Activated CD4-positive, alpha-beta T cell treated with anti-CD3 and anti-CD28 coated beads for 4 hours (primary cell): ENCODE data around the gene AACS.

Experiments used
- DNase-seq, 2 donors: peaks; one replicate each; pipeline ENCODE4 v3.0.0-alpha.2; 2020

AACS gene

GRCh38 chr12:125159702-125160101 is 94.5 kb downstream of the AACS start:
- DNase-seq, result no peak

DNA sequence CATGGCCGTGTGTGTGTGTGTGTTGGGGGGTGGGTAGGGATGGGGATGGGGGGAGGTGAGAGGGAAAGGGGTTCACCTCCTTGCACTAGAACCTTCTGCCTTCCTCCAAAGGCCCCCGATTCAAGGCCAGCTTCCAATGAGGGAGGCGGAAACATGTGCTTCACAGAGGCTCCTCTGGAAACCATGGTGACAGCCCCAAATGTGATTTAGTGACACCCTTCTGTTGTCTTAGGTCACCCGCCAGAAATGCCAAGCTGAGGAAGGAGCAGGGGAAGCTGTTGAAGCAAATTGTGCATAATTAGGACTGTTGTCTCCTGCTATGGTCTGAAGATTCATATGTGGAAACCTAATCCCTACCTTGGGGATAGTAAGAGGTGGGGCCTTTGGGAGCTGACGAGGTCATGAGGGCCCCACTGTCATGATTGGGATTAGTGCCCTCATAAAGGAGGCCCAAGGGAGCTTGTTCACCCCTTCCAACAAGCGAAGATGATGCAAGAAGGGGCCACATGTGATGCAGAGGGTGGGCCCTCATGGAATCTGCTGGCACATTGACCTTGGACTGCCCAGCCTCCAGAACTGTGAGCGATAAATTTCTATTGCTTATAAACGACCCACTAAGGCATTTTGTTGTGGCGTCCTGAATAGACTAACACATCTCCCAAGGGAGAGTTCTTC is 95.2 kb downstream of the AACS start:
- DNase-seq, result no peak

- no peak for DNase-seq
Measured at GRCh38 chr12:125161712-125162022, 96.4 kb downstream of the AACS start.

DNA sequence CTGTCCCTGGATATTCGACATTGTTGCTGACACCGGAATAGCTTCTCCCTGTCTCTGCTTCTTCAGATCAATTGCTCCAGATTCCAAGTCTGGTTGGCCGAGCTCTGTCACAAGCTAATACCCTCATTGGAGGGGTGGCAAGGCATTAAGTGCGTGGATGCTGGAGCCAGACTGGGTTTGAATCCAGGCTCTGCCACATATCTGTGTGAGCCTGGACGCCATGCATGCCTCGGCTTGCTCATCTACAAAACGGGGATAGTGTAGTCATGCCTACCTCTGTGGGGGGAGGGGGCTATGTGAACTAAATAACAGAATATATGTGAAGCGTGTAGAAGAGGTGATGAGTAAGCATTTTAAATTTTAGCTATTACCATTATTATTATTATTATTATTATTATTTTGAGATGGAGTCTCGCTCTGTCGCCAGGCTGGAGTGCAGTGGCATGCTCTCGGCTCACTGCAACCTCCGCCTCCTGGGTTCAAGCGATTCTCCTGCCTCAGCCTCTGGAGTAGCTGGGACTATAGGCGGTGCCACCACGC is 97.3 kb downstream of the AACS start:
- DNase-seq, result no peak

- no peak for DNase-seq
Measured at GRCh38 chr12:125163148-125163547, 97.9 kb downstream of the AACS start.

DNA sequence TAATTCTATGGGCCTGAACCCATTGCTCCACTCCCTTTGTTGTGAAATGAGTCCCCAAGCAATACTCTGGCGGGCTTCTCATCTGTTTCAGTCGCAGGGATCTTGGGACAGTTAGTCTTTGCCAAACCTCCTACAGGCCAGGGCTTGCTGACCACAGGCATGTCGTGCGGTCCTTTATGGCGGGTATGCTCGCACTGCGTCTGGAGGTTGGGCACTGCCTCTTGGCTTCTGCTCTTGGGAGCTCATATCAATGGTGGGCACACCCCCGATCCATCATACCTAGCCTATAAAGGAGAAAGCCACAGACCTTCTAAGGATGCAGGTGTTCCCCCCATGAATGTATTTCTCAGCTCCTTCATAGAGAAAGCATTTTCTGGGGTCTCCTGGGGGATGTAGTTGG is 99.3 kb downstream of the AACS start:
- DNase-seq, result no peak

DNA sequence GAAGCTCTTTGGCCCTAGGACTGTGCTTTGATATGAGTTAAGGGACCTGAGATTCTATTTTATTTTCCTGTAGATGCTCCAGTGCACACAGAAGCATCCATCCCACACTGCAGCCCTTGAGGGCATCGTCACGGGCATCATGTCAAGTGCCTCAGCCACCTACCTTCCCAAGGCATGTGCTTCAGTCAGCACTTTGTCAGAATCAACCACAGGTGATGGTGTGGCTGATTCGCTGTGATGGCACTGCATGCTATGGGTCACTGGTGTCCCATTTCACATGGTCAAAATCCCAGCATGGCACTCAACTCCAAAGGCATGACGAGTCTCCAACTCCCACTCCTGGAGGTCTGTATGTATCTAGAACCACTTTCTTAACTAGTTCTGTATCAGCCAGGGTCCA is 100.8 kb downstream of the AACS start:
- DNase-seq, result no peak

GRCh38 chr12:125167658-125168057 is 102.4 kb downstream of the AACS start:
- DNase-seq, result no peak

- DNase-seq, result no peak
Measured at GRCh38 chr12:125169451-125169850, 104.2 kb downstream of the AACS start.

- DNase-seq, result no peak
Measured at GRCh38 chr12:125169870-125170269, 104.6 kb downstream of the AACS start.

DNA sequence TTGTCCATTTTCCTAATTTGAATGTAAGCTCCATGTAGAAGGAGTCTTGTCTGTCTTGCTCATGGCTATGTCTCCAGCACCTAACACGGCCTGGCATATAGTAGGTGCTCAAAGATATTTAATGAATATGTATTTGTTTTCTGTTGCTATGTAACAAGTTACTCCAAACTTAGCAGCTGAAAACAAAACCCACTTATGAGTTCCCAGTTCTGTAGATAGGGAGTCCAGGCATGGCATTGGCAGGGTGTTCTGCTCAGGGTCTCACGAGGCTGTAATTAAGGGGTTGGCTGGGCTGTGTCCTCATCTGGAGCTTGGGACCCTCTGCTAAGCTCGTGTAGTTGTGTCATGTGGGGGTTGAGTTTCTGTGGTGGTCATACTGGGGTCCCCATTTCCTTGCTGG is 106.0 kb downstream of the AACS start:
- DNase-seq, result no peak

GRCh38 chr12:125172231-125172850 is 107.1 kb downstream of the AACS start:
- no peak for DNase-seq

- DNase-seq, result no peak
Measured at GRCh38 chr12:125175576-125175975, 110.3 kb downstream of the AACS start.

DNA sequence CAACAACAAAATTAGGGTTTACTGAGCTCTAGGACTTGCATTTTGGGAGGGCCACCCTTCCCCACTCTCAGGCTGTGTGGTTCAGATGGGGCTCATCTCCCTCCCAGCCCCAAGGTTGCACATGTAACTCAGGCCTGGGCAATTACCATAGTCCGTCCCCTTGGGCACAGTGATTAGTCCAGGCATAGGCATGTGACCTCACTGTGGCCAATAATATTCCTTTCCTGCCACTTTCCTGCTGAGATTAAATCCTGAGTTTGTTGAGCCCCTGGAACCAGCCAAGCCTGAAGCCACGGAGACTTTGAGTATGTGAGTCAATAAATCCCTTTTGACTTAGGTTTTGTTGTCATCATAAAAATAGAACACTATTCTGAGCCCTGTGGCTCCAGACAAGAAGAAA is 113.0 kb downstream of the AACS start:
- no peak for DNase-seq

DNA sequence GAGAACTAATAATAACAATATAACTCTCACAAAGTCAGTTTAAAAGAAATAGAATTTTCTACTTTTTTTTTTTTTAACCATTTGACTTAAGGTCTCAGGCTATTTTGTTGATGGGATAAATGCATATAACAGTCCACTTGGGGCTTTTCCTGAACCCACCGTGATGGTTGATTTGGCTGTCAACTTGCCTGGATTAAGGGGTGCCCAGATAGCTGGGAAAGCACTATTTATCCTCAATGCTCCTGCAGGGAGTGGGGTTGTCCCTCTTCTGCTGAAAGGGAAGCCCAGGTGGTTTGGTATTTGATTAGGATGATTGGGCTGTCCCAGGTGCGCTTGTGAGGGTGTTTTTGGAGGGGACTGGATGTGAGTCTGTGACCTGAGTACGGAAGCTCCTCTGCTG is 114.9 kb downstream of the AACS start:
- no peak for DNase-seq

DNA sequence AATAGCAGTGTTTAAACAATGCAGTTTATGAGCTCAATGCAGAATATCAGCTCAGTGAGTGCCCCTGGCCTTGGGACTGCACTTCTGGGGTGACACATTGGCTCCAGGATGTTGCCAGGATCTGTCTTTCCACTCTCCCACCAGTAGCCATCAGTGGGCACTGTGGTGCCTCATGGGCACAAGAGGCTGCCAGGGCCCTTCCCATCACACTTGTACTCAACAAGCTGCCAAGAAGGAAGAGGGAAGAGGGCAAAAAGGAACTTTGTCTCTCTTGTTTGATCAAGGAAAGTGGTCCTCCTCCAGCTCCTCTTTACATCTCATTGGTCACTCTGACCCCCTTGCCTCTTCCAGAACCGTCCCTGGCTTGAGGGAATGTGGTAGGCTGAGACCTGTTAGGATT is 115.9 kb downstream of the AACS start:
- no peak for DNase-seq

GRCh38 chr12:125183187-125184067 is 118.2 kb downstream of the AACS start:
- peak; percentile 65 to 79 for DNase-seq

GRCh38 chr12:125184213-125184967 is 119.2 kb downstream of the AACS start:
- no peak for DNase-seq

- DNase-seq, result no peak
Measured at GRCh38 chr12:125185311-125185739, 120.1 kb downstream of the AACS start.

DNA sequence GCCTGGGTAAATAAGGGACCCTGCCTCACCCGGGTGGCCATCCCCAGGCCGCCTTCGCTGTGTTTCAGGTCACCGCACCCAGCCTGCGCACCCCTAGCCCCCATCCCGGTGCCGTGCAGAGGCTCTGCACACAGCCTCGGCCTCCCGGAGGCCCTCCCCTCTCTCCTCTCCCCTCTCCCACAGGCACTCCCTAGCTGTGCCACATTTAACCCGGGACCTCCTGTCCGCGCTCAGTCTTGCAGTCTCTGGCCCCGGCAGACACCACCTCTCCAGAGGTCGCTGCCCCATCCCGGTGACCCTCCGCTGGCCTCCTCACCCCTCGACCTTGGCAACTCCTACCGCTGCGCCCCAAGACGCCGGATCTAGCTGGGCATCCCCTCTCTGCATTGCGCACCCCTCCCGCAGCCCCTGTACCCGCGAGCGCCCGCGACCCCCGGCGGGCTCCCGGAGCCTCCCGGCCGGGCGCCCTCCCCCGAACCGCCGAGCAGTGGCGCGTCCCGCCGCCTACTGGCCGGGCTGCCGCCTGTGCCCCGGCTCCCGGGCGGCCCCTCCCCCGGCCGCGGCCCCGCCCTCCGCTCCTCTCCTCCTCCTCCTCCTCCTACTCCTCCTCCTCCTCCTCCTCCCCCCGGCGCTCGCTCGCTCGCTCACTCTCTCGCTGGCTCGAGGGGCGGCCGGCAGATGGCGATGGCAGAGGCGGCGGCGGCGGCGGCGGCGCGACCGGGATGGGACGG is 120.7 kb downstream of the AACS start, which contains the start of gene TMEM132B:
Gene TMEM132B, plus strand, starts transcription at position 647 of the 731 bp plus-strand sequence.
- peak in 1 of 2 donors; percentile 5 for DNase-seq

DNA sequence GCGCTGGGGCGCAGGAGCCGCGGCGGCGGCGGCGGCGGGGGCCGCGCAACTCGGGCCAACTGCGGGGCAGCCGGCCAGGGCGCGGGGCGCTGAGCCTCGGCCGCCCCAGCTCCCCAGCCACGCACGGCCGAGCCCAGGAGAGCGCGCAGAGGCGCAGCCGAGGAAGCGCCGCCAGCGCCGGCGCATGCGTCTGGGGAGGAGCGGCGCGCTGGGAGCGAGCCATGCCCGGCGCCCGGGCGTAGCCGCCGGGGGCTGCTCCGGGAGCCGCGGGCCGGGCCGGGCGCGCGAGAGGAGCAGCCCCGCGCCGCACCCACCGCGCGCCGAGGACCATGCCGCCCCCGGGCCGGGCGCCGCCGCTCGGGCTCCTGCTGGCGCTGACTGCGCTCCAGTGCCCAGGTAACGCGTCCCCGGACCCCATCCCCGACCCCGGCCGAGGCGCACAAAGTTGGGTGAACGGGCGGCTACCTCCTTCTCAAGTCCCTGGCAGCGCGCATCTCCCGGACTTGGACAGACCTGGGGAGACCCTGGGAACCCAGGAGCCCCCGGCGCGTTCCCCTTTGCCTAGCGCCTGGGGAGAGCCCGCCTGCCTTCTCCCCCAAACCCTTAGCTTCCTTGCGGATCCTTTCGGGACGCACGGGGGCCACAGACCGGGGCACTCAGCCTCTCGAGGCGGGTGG is 121.4 kb downstream of the AACS start:
- DNase-seq, result no peak
